Pancreas (tissue), 10 donors: ENCODE measurements around the gene GH1. TPM values are rescaled to one million over a fixed set of nuclear protein-coding genes. Genes with fewer than 3 reads are reported as not detected.

Experiments used
- ATAC-seq, 4 donors: fragments of 200-7000 bp; cut with Tn5 transposase; one replicate each; pipeline versions ENCODE4 v1.8.0 to v1.9.1; 2020; ENCODE audit warnings: mild to moderate bottlenecking in 4 of 4, moderate library complexity in 4 of 4
- DNase-seq, 6 donors: peaks; one replicate each; pipeline ENCODE4 v3.0.0-alpha.2; 2020
- FAIRE-seq: peaks from 2 replicates; lab custom pipeline; 2012; peaks lifted over from hg19 to GRCh38; lab: Jason Lieb, UNC
- H3K27ac ChIP-seq, 4 donors: fragments of 200-600 bp; sonication (generic); 1 replicate in 3 of 4; 2 replicates in 1 of 4; pipeline versions ENCODE4 v1.5.0 to v1.8.0; 2020
- H3K27me3 ChIP-seq, 4 donors: fragments of 200-600 bp; one replicate each; pipeline ENCODE4 v1.8.0; 2021
- H3K36me3 ChIP-seq, 3 donors: fragments of 200-600 bp; sonication (generic) in 1 of 3; one replicate each; pipeline versions ENCODE4 v1.5.0 to v1.8.0; 2020 to 2021
- H3K4me1 ChIP-seq, 3 donors: fragments of 200-600 bp; one replicate each; pipeline ENCODE4 v1.8.0; 2021
- H3K4me3 ChIP-seq, 4 donors: fragments of 200-600 bp; sonication (generic) in 2 of 4; one replicate each; pipeline versions ENCODE4 v1.5.0 to v1.8.0; 2020 to 2021
- H3K9me3 ChIP-seq, 4 donors: fragments of 200-600 bp; one replicate each; pipeline ENCODE4 v1.8.0; 2021
- CTCF ChIP-seq, 4 donors: fragments of 200-600 bp; sonication (generic) in 3 of 4; IDR thresholded peaks; one replicate each; pipeline versions ENCODE4 v1.5.0 to v1.8.0; 2021; ENCODE audit warnings: antibody characterized with exemption in 4 of 4
- WGBS, 2 donors: extraction: QIAGEN DNeasy Blood & Tissue Kit; methylation state at CpG; one replicate each; pipeline ENCODE4 v1.1.7; 2013; 5-methylcytosine and 5-hydroxymethylcytosine counted together
- intact Hi-C, 3 donors: fragments of 100-400 bp; cut with DNase I; formaldehyde crosslinking; loops; one replicate each; pipeline versions ENCODE4 v1.11.1 to v1.14.2; 2022
- polyA plus RNA-seq, 2 donors: library from polyadenylated mRNA; stranded (reverse); fragments of 200-250 nt; gene quantifications; one replicate each; pipeline ENCODE4 v1.2.3, GENCODE V29; 2013
- total RNA-seq, 6 donors: library from RNA; stranded (reverse); fragmentation: NEBNext Ultra II Directional in 4 of 6; extraction: Animal tissue kit (Norgen Biotek cat#: 25700) in 4 of 6; gene quantifications; one replicate each; pipeline versions ENCODE4 v1.2.1 to v1.2.4, GENCODE V29; 2021 to 2023
- donor health status: healthy with polysubstance abuse.
- donor health status: DM: no; HTN: no; CAD: no; lungs with moderate emphysema.
- donor health status: DM: no; HTN: no; CAD: no.
- donor health status: control.
- donor health status: control.
- donor health status: Bipolar disorder and iron deficiency.
- donor health status: DM: yes; HTN: yes; CAD: no.
- donor health status: DM: no; HTN: no; CAD: no.
- donor health status: DM: no; HTN: no; CAD: no.
- donor health status: DM: yes; HTN: yes; CAD: no.

The GH1 gene
- total and polyA plus RNA-seq, 8 donors = not detected

- Histone ChIP-seq H3K4me3 (peak overlapping the region in 1 of 4 donors; percentile 22), H3K27ac (no peak overlapping the region), H3K9me3 (no peaks in the 10 kb centered on the region), H3K27me3 (no peaks in the 10 kb centered on the region), H3K4me1 (no peaks in the 10 kb centered on the region), H3K36me3 (no peaks in the 10 kb centered on the region)
- intact Hi-C loops = no loop called here
- peak; percentile 72 to 78 (median 73) for ATAC-seq
- peak in 5 of 6 donors; percentile 43 to 73 (median 62) for DNase-seq
- FAIRE-seq = no peak
- 22 to 23% methylated on average over 36 to 37 of the region's 37 CpGs for WGBS, 2 donors
- no peak for TF ChIP-seq CTCF (IDR thresholded peaks at IDR 0.05)
Observed at GRCh38 chr17:63961355-63962212, 42.9 kb upstream of the GH1 start.

- 76 to 77% methylated on average over 7 of the region's 7 CpGs for WGBS, 2 donors
- FAIRE-seq = no peak
Observed at GRCh38 chr17:63960430-63960829, 41.8 kb upstream of the GH1 start.

GRCh38 chr17:63960006-63960405, 41.4 kb upstream of the GH1 start:
- Histone ChIP-seq H3K36me3 (no peaks in the 10 kb centered on the region), H3K27me3 (no peaks in the 10 kb centered on the region), H3K4me1 (no peaks in the 10 kb centered on the region), H3K9me3 (no peaks in the 10 kb centered on the region), H3K27ac (no peak overlapping the region), H3K4me3 (no peak overlapping the region)
- FAIRE-seq (no peak), ATAC-seq (no peak), DNase-seq (no peak)
- intact Hi-C loops = no loop called here
- WGBS, 2 donors = 68 to 83% methylated on average over 7 to 9 of the region's 9 CpGs
- no peak for TF ChIP-seq CTCF (IDR thresholded peaks at IDR 0.05)

More at GRCh38 chr17:63960430-63960829, 41.8 kb upstream of the GH1 start:
- no peaks in the 10 kb centered on the region for H3K36me3 ChIP-seq
- no peaks in the 10 kb centered on the region for H3K27me3 ChIP-seq
- no peaks in the 10 kb centered on the region for H3K9me3 ChIP-seq
- intact Hi-C loops = no loop called here
- no peak for TF ChIP-seq CTCF (IDR thresholded peaks at IDR 0.05)
- H3K4me3 ChIP-seq = no peak overlapping the region
- DNase-seq (no peak), ATAC-seq (no peak)
- H3K4me1 ChIP-seq = no peaks in the 10 kb centered on the region
- no peak overlapping the region for H3K27ac ChIP-seq

- no peak for DNase-seq
- intact Hi-C loops = no loop called here
Observed at GRCh38 chr17:63956296-63956920, 37.8 kb upstream of the GH1 start.

More at GRCh38 chr17:63956296-63956920, 37.8 kb upstream of the GH1 start:
- no peaks in the 10 kb centered on the region for H3K27me3 ChIP-seq
- no peak for FAIRE-seq
- ATAC-seq = no peak
- no peaks in the 10 kb centered on the region for H3K4me1 ChIP-seq
- 96 to 99% methylated on average over 5 of the region's 5 CpGs for WGBS, 2 donors
- H3K4me3 ChIP-seq = no peak overlapping the region
- TF ChIP-seq CTCF (IDR thresholded peaks at IDR 0.05) = no peak
- no peaks in the 10 kb centered on the region for H3K36me3 ChIP-seq
- no peaks in the 10 kb centered on the region for H3K9me3 ChIP-seq
- H3K27ac ChIP-seq = no peak overlapping the region
